ENCODE results near the gene GRIA1. TPM values are rescaled to one million over a fixed set of nuclear protein-coding genes. Genes with fewer than 3 reads are reported as not detected.

The GRIA1 gene
- total RNA-seq, 3 donors from 2014 or later, result 0.10 to 0.54 TPM; not detected in 1

DNA sequence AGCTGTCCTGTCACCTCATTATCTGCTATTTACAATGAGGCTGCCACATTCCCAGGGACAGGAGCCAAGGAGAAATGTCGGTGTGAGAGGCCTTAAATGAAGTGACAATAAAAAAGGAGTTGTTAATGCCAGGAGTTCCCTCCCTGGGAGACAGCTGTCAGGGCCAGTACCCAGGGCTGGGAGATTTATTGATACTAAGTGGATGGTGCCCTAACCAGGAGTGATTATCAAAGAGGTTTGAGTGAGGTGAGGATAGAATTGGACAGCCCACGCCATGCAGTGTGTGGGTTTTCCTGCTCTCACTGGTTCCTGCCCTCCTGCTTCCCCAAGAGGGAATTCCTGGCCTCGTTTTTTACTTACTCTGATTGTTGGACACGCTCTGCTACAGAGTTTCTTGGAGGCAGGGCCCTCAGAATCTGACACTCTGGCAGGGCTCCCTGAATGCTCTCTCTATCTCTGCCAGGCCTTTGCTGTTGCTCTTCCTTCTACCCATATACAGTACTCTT, 150.8 kb downstream of the GRIA1 start:
- no peaks in the 10 kb centered on the region for H3K4me1 ChIP-seq (ENCODE audit: low read depth)
- ATAC-seq (no peak), DNase-seq (no peak)
- TF ChIP-seq, protein P1, sequence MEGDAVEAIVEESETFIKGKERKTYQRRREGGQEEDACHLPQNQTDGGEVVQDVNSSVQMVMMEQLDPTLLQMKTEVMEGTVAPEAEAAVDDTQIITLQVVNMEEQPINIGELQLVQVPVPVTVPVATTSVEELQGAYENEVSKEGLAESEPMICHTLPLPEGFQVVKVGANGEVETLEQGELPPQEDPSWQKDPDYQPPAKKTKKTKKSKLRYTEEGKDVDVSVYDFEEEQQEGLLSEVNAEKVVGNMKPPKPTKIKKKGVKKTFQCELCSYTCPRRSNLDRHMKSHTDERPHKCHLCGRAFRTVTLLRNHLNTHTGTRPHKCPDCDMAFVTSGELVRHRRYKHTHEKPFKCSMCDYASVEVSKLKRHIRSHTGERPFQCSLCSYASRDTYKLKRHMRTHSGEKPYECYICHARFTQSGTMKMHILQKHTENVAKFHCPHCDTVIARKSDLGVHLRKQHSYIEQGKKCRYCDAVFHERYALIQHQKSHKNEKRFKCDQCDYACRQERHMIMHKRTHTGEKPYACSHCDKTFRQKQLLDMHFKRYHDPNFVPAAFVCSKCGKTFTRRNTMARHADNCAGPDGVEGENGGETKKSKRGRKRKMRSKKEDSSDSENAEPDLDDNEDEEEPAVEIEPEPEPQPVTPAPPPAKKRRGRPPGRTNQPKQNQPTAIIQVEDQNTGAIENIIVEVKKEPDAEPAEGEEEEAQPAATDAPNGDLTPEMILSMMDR (IDR thresholded peaks at IDR 0.05), result no peak
- H3K36me3 ChIP-seq (ENCODE audit: low read depth), result no peaks in the 10 kb centered on the region
- H3K9me3 ChIP-seq, result no peaks in the 10 kb centered on the region
- intact Hi-C loops (cut with DNase I, micrococcal nuclease), result no loop called here
- H3K4me3 ChIP-seq, result no peak overlapping the region

DNA sequence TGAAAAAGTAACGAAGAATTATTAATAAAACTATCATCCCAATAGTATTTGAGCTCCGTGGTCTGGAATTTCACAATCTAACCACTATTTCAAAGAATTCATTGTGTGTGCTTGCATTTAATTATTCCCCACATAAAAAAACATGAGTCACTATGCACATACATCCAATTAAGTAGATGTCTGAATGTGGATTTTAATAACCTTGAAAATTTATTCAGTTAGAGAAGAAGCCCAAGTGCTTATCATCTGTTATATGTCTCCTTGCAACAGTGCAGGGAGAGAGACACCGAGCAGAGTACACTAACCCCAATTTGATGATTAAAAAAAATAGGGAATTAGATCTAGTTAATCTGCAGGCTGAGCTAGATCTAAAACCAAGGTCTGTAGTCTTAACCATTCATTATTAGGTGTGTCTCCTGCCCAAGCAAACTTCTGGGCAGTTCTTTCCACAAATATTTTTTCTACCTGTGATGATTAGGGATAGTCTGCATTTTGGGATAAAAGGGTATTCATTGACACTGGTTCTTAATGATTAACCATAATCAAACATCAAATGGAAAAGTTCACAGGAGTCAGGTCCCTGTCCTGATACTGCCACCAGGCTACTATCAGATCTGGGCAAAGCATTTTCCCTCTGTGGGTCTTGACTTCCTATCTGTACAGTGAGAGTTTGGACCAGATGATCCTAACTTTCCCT, 164.2 kb downstream of the GRIA1 start:
- no peak overlapping the region for H3K4me3 ChIP-seq
- intact Hi-C loops (cut with DNase I, micrococcal nuclease), result no loop called here
- no peak for DNase-seq
- no peaks in the 10 kb centered on the region for H3K9me3 ChIP-seq
- TF ChIP-seq, protein P1 (IDR thresholded peaks at IDR 0.05), result no peak
- H3K36me3 ChIP-seq (ENCODE audit: low read depth), result no peaks in the 10 kb centered on the region
- no peak for ATAC-seq
- no peaks in the 10 kb centered on the region for H3K4me1 ChIP-seq (ENCODE audit: low read depth)

DNA sequence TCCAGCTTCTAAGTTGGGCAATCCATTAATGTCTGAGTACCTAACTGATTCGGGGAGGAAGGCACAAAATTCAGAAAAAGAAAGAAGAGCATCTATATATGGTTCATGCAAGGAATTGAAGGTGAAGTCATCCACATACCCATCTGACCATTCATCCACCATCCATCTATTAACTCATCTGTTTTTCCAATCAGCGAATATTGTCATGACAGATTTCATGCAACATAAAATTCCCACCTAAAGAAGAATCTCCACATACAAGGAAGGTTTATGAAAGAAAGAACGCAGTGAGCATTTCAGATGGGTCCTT, 164.7 kb downstream of the GRIA1 start:
- DNase-seq (no peak), ATAC-seq (no peak)
- Histone ChIP-seq H3K4me1 (ENCODE audit: low read depth) (no peaks in the 10 kb centered on the region), H3K36me3 (ENCODE audit: low read depth) (no peaks in the 10 kb centered on the region), H3K4me3 (no peak overlapping the region), H3K9me3 (no peaks in the 10 kb centered on the region)
- TF ChIP-seq, protein P1 (IDR thresholded peaks at IDR 0.05), result no peak
- intact Hi-C loops (cut with DNase I, micrococcal nuclease), result no loop called here

DNA sequence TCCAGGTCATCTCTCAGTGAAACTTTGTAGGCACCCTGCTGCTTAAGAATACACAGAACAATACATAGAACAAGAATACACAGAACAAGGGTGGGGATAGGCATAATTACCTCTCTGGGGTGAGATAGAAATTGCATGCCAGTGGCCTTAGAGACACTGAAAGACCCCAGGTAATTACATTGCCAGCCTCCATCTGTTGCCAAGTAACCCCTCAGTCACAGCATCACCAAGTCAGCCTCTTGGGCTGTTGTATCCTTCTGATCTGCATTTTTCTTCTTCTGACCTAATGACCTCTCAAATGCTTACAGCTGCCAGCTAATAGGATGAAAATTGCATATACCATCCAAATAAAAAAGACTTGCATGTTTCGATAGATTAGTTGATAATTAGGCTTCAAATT, 167.7 kb downstream of the GRIA1 start:
- no peak overlapping the region for H3K4me3 ChIP-seq
- no peaks in the 10 kb centered on the region for H3K9me3 ChIP-seq
- DNase-seq (no peak), ATAC-seq (no peak)
- no peaks in the 10 kb centered on the region for H3K36me3 ChIP-seq (ENCODE audit: low read depth)
- TF ChIP-seq, protein P1 (IDR thresholded peaks at IDR 0.05), result no peak
- no peaks in the 10 kb centered on the region for H3K4me1 ChIP-seq (ENCODE audit: low read depth)
- intact Hi-C loops (cut with DNase I, micrococcal nuclease), result no loop called here

DNA sequence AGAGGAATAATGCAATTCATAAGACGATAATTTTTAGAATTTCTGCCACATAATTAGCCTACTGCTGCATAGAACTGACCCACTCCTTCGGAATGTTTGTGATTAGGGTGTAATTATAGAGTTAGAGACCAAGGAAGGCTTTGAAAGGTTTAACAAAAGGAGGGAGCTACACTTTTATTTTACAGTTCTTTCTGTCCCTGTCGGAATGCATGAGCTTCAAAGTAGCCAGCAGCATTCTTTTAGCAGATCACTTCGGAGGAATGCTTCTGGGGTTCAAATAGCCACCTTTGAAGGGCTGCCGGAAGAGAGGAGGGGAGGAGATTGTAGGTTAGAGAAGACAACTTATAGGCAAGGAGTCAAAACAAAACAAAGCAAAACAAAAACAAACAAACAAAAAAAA, 168.1 kb downstream of the GRIA1 start:
- TF ChIP-seq, protein P1 (IDR thresholded peaks at IDR 0.05), result no peak
- ATAC-seq (no peak), DNase-seq (no peak)
- H3K4me1 ChIP-seq (ENCODE audit: low read depth), result no peaks in the 10 kb centered on the region
- H3K9me3 ChIP-seq, result no peaks in the 10 kb centered on the region
- no peaks in the 10 kb centered on the region for H3K36me3 ChIP-seq (ENCODE audit: low read depth)
- intact Hi-C loops (cut with DNase I, micrococcal nuclease), result no loop called here
- H3K4me3 ChIP-seq, result no peak overlapping the region
